Frontal cortex (tissue), 4 donors: ENCODE measurements around the gene KCNJ8. TPM values are rescaled to one million over a fixed set of nuclear protein-coding genes. Genes with fewer than 3 reads are reported as not detected.
"Not testable (repeated sequence)": the region's sequence is repeated elsewhere in the genome, so short reads cannot be mapped to it uniquely, and the experiment has no call there.

Source experiments
- DNase-seq, 2 donors: peaks; one replicate each; pipeline ENCODE4 v3.0.0; 2012; ENCODE audit warnings: low spot score in 2 of 2
- FAIRE-seq: peaks from 2 replicates; lab custom pipeline; 2012; peaks lifted over from hg19 to GRCh38; lab: Jason Lieb, UNC
- total RNA-seq: library from RNA; depleted of rRNA; stranded (reverse); fragments of >200 nt; gene quantifications from one replicate; pipeline ENCODE4 v1.2.3, GENCODE V29; 2014
- donor health status: control.
- donor health status: control.
- donor health status: control.

Gene KCNJ8
- total RNA-seq, 1 donor from 2014 or later: 6.5 TPM

- DNase-seq (no peak), FAIRE-seq (no peak)
Observed at GRCh38 chr12:21788089-21788983, 13.8 kb upstream of the KCNJ8 start.

DNA sequence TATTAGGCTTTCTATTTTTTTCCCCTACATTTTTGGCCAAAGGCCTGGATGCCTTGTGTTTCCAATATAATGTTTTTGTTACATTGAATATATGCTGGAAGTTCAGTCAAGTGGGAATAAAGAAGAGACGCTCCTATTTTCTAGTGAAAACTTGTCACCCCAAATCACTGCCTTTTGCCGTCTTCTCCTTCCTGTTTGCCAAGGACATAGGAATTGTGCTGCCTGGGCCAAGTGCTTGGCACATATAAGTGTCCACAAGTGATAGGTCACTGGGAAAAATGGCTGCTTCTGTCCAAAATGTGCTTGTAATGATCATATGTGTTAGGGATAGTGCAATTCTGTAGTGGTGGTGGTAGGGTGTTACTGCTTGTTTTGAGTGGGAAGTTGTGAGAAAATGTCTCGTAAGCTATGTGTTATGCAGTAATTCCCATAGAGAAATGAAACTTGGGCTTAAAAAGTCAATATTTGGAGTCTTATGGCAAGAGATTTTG is 11.6 kb upstream of the KCNJ8 start:
- DNase-seq (no peak), FAIRE-seq (no peak)

DNA sequence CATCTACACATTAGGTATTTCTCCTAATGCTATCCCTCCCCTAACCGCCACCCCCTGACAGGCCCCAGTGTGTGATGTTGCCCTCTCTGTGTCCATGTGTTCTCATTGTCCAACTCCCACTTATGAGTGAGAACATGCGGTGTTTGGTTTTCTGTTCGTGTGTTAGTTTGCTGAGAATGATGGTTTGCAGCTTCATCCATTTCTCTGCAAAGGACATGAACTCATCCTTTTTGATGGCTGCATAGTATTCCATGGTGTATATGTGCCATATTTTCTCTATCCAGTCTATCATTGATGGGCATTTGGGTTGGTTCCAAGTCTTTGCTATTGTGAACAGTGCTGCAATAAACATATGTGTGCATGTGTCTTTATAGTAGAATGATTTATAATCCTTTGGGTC is 8.2 kb upstream of the KCNJ8 start:
- not testable (repeated sequence) for FAIRE-seq, DNase-seq

- no peak for DNase-seq
- FAIRE-seq: no peak
Observed at GRCh38 chr12:21780786-21781185, 6.3 kb upstream of the KCNJ8 start.

DNA sequence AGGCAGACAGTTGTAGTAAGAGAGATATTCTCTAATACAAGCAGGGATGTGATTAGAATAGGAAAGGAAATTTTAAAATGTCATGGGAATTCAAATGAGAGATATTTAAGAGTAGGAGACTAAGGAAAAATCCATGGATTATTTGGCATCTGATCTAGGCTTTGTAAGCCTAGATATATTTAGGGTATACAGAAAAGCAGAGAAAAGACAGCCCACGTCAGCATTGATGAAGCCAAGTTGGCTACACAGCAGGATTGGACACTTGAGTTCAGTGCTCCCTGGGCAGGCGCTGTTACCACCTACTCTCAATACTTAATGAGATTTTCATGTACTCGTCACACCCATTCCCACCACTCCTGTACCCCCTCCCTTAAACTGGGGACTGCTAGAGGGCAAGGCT is 1.7 kb upstream of the KCNJ8 start:
- FAIRE-seq: no peak

GRCh38 chr12:21775133-21775820 is 771 bp upstream of the KCNJ8 start:
- no peak for FAIRE-seq
- no peak for DNase-seq

More for the DNA sequence above, 1.7 kb upstream of the KCNJ8 start:
- DNase-seq: no peak

DNA sequence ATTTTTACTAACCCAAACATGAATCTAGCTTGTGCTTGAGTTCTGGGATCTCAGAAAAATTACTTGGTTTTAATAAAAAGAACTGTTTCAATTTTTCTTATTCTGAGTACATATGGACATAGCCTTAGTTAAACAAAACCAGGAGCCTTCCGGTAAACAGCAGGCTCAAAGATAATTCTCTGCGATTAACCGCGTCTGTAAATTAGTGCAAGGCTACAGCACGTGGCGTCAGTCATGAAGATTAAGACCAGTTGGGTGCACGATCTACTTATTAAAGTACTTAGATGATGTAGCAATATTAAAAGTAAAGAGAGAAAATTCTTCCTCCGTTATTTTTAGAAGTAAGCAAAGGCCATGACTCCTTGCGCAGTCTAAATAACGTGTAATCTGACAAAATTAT is 700 bp downstream of the KCNJ8 start:
- no peak for DNase-seq
- FAIRE-seq: no peak

DNA sequence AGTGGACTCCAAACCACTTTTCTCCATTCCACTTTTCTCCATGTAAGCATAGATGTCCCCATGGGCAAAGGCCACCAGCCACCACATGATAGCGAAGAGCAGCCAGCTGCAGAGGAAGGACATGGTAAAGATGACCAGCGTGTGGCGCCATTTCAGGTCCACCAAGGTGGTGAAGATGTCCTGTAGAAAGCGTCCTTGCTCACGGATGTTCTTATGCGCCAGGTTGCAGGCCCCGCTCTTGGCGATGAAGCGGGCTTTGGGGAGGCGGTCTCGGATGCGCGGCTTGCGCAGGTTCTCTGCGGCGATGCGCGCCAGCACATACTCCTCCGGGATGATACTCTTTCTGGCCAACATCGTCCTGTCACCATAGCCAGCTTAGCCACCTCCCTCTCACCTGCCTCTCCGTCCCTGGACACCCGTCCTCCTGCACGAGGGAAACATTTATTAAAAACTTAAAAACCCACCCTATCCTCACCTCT is 1.2 kb downstream of the KCNJ8 start:
- DNase-seq (no peak), FAIRE-seq (no peak)

- DNase-seq: no peak
- no peak for FAIRE-seq
Observed at GRCh38 chr12:21771311-21771710, 3.2 kb downstream of the KCNJ8 start.

GRCh38 chr12:21769307-21769706 is 5.2 kb downstream of the KCNJ8 start:
- no peak for FAIRE-seq

DNA sequence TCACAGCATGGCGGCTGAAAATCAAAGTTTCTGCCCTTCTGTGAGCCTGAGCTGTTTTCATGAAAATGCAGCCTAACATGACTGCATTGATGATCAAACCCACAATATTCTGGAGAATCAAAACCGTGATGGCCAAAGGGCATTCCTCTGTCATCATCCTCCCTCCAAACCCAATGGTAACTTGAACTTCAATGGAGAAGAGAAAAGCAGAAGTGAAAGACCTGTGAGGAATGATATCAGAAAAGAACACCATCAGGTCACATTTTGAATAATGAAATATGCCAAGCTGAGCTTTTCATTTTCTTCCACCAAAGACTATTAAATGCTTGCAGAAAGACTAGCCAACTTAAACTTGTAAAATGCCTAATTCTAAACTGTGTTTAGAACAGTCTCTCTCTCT is 8.1 kb downstream of the KCNJ8 start:
- no peak for FAIRE-seq

More at GRCh38 chr12:21769307-21769706, 5.2 kb downstream of the KCNJ8 start:
- no peak for DNase-seq

GRCh38 chr12:21764950-21765349 is 9.6 kb downstream of the KCNJ8 start:
- FAIRE-seq: no peak
- DNase-seq: no peak

More for the DNA sequence above, 8.1 kb downstream of the KCNJ8 start:
- no peak for DNase-seq

- no peak for FAIRE-seq
- DNase-seq: no peak
Observed at GRCh38 chr12:21764065-21764464, 10.4 kb downstream of the KCNJ8 start.

GRCh38 chr12:21763531-21763930 is 11.0 kb downstream of the KCNJ8 start:
- FAIRE-seq (no peak), DNase-seq (no peak)

DNA sequence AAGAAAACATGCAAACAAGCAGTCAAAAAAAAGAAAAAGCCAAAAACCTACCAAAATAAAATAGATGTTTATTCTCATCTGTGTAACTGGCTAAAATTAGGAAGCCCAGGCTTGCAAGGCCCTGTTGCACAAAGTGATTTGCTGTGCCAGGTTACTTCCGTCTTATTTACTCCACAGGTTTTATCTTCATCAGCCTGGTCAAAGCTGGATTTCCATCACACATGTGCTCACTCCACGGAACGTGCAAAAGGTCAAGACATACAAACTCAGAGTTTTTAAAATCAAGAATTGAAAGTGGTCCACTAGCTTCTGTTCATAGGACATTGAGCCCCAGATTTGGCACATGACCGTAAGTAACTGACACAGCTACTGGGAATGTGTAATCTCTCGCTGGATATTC is 14.8 kb downstream of the KCNJ8 start:
- FAIRE-seq (no peak), DNase-seq (no peak)

DNA sequence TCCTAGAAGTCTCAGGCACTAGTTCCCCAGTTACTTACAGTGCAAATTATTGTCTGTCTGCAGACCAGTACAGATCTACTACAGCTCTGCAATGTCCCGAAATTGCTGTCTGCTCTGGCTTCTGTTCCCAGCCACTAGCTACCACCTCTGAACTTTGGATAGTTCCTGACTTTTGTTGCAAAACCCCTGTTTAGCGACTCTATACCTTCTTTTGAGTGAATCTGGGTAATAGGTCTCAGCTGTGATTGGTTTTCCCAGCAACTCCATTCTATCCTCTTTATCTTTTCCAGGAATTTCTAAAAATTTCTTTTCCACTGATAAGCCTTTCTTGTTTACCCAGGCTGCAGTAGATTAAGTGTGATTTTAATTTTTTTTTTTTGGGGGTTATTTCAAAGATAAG is 16.8 kb downstream of the KCNJ8 start:
- DNase-seq (no peak), FAIRE-seq (no peak)

GRCh38 chr12:21756699-21757098 is 17.8 kb downstream of the KCNJ8 start:
- FAIRE-seq: no peak
- no peak for DNase-seq

GRCh38 chr12:21751517-21751916 is 23.0 kb downstream of the KCNJ8 start:
- FAIRE-seq: no peak
- DNase-seq: no peak

- DNase-seq (no peak), FAIRE-seq (no peak)
Observed at GRCh38 chr12:21745258-21745657, 29.2 kb downstream of the KCNJ8 start.

DNA sequence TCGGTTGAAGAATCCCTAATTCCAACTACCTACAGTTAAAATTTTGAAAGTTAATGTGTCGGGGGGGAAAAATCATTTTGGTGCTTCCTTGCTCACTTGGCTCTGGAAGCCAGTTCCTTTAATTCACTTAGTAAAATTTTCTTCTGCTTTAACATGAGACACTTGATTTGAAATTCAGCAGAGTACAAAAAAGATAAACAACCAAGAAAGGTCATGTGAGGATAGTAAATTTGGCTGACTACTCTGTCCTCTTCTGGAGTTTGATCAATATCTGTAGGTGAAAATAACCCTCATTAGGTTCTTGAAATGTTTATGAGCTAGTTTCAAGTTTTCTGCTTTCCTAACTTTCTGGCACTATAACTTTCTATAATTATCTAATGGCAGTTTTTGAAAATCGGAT is 43.4 kb downstream of the KCNJ8 start:
- FAIRE-seq (no peak), DNase-seq (no peak)

DNA sequence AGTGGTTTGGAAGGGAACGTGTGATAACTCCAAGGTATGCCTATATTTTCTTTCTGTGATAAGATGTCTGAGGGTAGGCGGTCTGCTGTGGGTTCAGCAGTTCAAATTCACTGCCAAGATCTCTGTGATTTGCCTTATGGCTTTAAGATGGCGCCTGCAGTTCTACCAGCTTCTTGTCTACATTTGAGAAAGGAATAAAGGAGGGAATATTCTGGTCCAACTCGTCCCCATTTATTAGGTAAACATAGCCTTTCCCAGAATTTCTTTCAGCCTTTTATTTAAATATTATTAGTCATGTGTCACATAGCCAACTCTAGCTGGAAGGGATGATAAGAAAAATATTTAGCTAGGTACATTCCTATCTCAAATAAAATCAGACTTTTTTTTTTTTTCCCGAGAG is 48.8 kb downstream of the KCNJ8 start:
- FAIRE-seq (no peak), DNase-seq (no peak)
